IMR-90 (cell line): Measurements from ENCODE around the gene B3GALT6. TPM values are rescaled to one million over a fixed set of nuclear protein-coding genes. Genes with fewer than 3 reads are reported as not detected.
A peak's percentile ranks its signal among the peaks of the same experiment; 100 is the strongest.

ENCODE experiments used
- ATAC-seq: fragments of 200-7000 bp; cut with Tn5 transposase; 2 replicates; pipeline ENCODE4 v1.9.1; 2020; ENCODE audit warnings: low read depth, mild to moderate bottlenecking, moderate library complexity
- BruUV-seq: library from RNA; stranded (reverse); fragments of 400-500 nt; replicated peaks from 2 replicates; lab custom pipeline; 2021; lab: Mats Ljungman, UMichigan
- CTCF ChIA-PET: fragments of 300-600 bp; formaldehyde crosslinking; extraction: SDS; loops from one replicate; lab custom pipeline; 2021; ENCODE audit warnings: antibody characterized with exemption; lab: Yijun Ruan, JAX
- POLR2A ChIA-PET: fragments of 300-600 bp; sonication (Branson Sonifier 250); formaldehyde crosslinking; loops from one replicate; lab custom pipeline; 2022; ENCODE audit warnings: antibody characterized with exemption; ENCODE audit not compliant: unreplicated experiment; lab: Charles Lee
- DNase-seq: peaks from one replicate; pipeline ENCODE4 v3.0.0; 2013
- H2AFZ ChIP-seq: replicated peaks from 2 replicates; pipeline ENCODE3; 2013; ENCODE audit warnings: low read length, mild to moderate bottlenecking; ENCODE audit not compliant: poor library complexity
- H2AK5ac ChIP-seq: 2 replicates; pipeline ENCODE4 v1.6.1; 2013; ENCODE audit warnings: low read depth, low read length, inconsistent platforms
- H2AK9ac ChIP-seq: replicated peaks from 2 replicates; pipeline ENCODE3; 2013; ENCODE audit warnings: mild to moderate bottlenecking, low read depth, low read length, moderate library complexity; ENCODE audit not compliant: poor library complexity
- H2BK120ac ChIP-seq: 2 replicates; pipeline ENCODE4 v1.6.1; 2013; ENCODE audit warnings: low read depth, low read length, inconsistent platforms
- H2BK15ac ChIP-seq: 3 replicates; pipeline ENCODE4 v1.6.1; 2013; ENCODE audit warnings: low read depth, low read length, inconsistent platforms
- H2BK20ac ChIP-seq: 2 replicates; pipeline ENCODE4 v1.6.1; 2013; ENCODE audit warnings: low read depth, mild to moderate bottlenecking, inconsistent platforms, low read length, moderate library complexity
- H2BK5ac ChIP-seq: 2 replicates; pipeline ENCODE4 v1.6.1; 2013; ENCODE audit warnings: mild to moderate bottlenecking, low read depth, low read length, inconsistent platforms; ENCODE audit not compliant: poor library complexity, severe bottlenecking
- H3K14ac ChIP-seq: replicated peaks from 2 replicates; pipeline ENCODE4 v1.6.1; 2013; ENCODE audit warnings: low read depth, low read length, inconsistent platforms
- H3K18ac ChIP-seq: 2 replicates; pipeline ENCODE4 v1.6.1; 2013; ENCODE audit warnings: low read depth, low read length, control low read depth
- H3K23ac ChIP-seq: 2 replicates; pipeline ENCODE4 v1.6.1; 2013; ENCODE audit warnings: low read depth, low read length, inconsistent platforms
- H3K27ac ChIP-seq: 2 replicates; pipeline ENCODE4 v1.5.1; 2013; ENCODE audit warnings: mild to moderate bottlenecking, control low read depth, low read length; ENCODE audit not compliant: insufficient read depth
- H3K27me3 ChIP-seq: 2 replicates; pipeline ENCODE4 v1.6.1; 2013; ENCODE audit warnings: low read length; ENCODE audit not compliant: control insufficient read depth, insufficient read depth
- H3K36me3 ChIP-seq: 2 replicates; pipeline ENCODE4 v1.6.1; 2013; ENCODE audit warnings: low read length, mixed read lengths; ENCODE audit not compliant: control insufficient read depth, insufficient read depth
- H3K4ac ChIP-seq: 2 replicates; pipeline ENCODE4 v1.6.1; 2013; ENCODE audit warnings: low read depth, low read length, inconsistent platforms
- H3K4me1 ChIP-seq: 2 replicates; pipeline ENCODE4 v1.6.1; 2013; ENCODE audit warnings: low read length, mixed read lengths; ENCODE audit not compliant: control insufficient read depth, insufficient read depth
- H3K4me2 ChIP-seq: 2 replicates; pipeline ENCODE4 v1.6.1; 2013; ENCODE audit warnings: low read depth, mild to moderate bottlenecking, control low read depth, low read length, moderate library complexity
- H3K4me3 ChIP-seq: 2 replicates; pipeline ENCODE4 v1.5.1; 2013; ENCODE audit warnings: low read depth, mild to moderate bottlenecking, control low read depth, low read length, moderate library complexity; ENCODE audit not compliant: insufficient read depth
- H3K56ac ChIP-seq: 2 replicates; pipeline ENCODE4 v1.6.1; 2013; ENCODE audit warnings: low read length, inconsistent platforms; ENCODE audit not compliant: insufficient read depth; ENCODE audit errors: extremely low read depth
- H3K79me1 ChIP-seq, 2 experiments: 2 replicates each; pipeline ENCODE4 v1.6.1; 2013; ENCODE audit warnings: low read length in 2 of 2, inconsistent platforms in 1 of 2, low read depth in 1 of 2
- H3K9ac ChIP-seq: 2 replicates; pipeline ENCODE4 v1.6.1; 2013; ENCODE audit warnings: low read depth, low read length, control low read depth
- H3K9me1 ChIP-seq: 2 replicates; pipeline ENCODE4 v1.6.1; 2013; ENCODE audit warnings: low read length, inconsistent platforms; ENCODE audit not compliant: insufficient read depth
- H3K9me3 ChIP-seq: 2 replicates; pipeline ENCODE4 v1.6.1; 2013; ENCODE audit warnings: low read length; ENCODE audit not compliant: control insufficient read depth, insufficient read depth
- H4K20me1 ChIP-seq: 2 replicates; pipeline ENCODE4 v1.6.1; 2013; ENCODE audit warnings: low read length, inconsistent platforms; ENCODE audit not compliant: insufficient read depth
- H4K5ac ChIP-seq: 2 replicates; pipeline ENCODE4 v1.6.1; 2013; ENCODE audit warnings: mild to moderate bottlenecking, low read depth, low read length, control low read depth
- H4K8ac ChIP-seq, 2 experiments: 2 replicates each; pipeline ENCODE4 v1.6.1; 2013; ENCODE audit warnings: low read depth in 2 of 2, low read length in 2 of 2, control low read depth in 1 of 2, inconsistent platforms in 1 of 2
- H4K91ac ChIP-seq: 2 replicates; pipeline ENCODE4 v1.6.1; 2013; ENCODE audit warnings: low read depth, low read length, inconsistent platforms; ENCODE audit not compliant: insufficient read depth
- CEBPB ChIP-seq: IDR thresholded peaks from 2 replicates; pipeline ENCODE4 v1.6.1; 2012; ENCODE audit warnings: low read depth, low read length, improper control_type of control experiment
- CHD1 ChIP-seq: IDR thresholded peaks from 2 replicates; pipeline ENCODE4 v1.6.1; 2012; ENCODE audit warnings: low read depth, low read length, improper control_type of control experiment
- WGBS, 2 experiments: methylation state at CpG; one replicate each; pipeline versions ENCODE4 v1.1.5 to v1.1.7; 2013; ENCODE audit warnings: missing lambda C conversion rate in 2 of 2; ENCODE audit not compliant: insufficient read length in 1 of 2; ENCODE audit errors: extremely low coverage in 2 of 2; 5-methylcytosine and 5-hydroxymethylcytosine counted together
- dilution Hi-C: fragments of 300-500 bp; cut with HindIII; formaldehyde crosslinking; loops from one replicate; pipeline ENCODE4 v1.14.3; 2018; ENCODE audit warnings: low sequenced_read_pairs; ENCODE audit not compliant: unreplicated experiment
- in situ Hi-C: fragments of 300-500 bp; cut with MboI; formaldehyde crosslinking; loops from 3 replicates; pipeline ENCODE4 v1.14.3; 2019; ENCODE audit warnings: low sequenced_read_pairs, inconsistent platforms, mixed read lengths
- intact Hi-C: fragments of 100-400 bp; cut with micrococcal nuclease; formaldehyde crosslinking; loops from 2 replicates; pipeline ENCODE4 v1.10.0; 2022
- polyA plus RNA-seq, 3 experiments: library from polyadenylated mRNA; depleted of rRNA; stranded (reverse); fragments of >200 nt; gene quantifications; 2 replicates each; pipeline ENCODE4 v1.2.3, GENCODE V29; 2012; ENCODE audit warnings: low replicate concordance in 1 of 3
- total RNA-seq: library from RNA; depleted of rRNA; stranded (reverse); fragments of >200 nt; gene quantifications from 2 replicates; pipeline ENCODE4 v1.2.3, GENCODE V29; 2012

The B3GALT6 gene
- total and polyA plus RNA-seq, 2 of the 4 experiments (the other 2 are of a cell fraction) = 12.2 to 23.0 TPM

GRCh38 chr1:1205769-1206375 is 26.2 kb upstream of the B3GALT6 start:
- Histone ChIP-seq H2BK15ac (no peak overlapping the region), H3K36me3 (no peaks in the 10 kb centered on the region), H3K4ac (no peak overlapping the region), H3K9ac (no peak overlapping the region), H4K91ac (no peak overlapping the region), H4K8ac (no peak overlapping the region), H3K4me3 (no peak overlapping the region), H3K56ac (no peak overlapping the region), H3K27me3 (no peaks in the 10 kb centered on the region; the same call in 1 of the 2 replicates), H2AFZ (peak overlapping the region; percentile 63), H3K79me1 (no peaks in the 10 kb centered on the region), H2AK9ac (no peak overlapping the region), H3K27ac (no peak overlapping the region), H3K9me3 (no peaks in the 10 kb centered on the region), H3K14ac (no peak overlapping the region), H4K5ac (no peak overlapping the region), H3K4me1 (peaks cover 12% of the 10 kb centered on the region), H2AK5ac (peak overlapping the region; percentile 3; the same call in 1 of the 2 replicates), H3K23ac (no peak overlapping the region), H2BK5ac (no peak overlapping the region), H2BK20ac (no peak overlapping the region), H3K4me2 (no peak overlapping the region), H3K18ac (no peak overlapping the region), H4K20me1 (no peaks in the 10 kb centered on the region), H2BK120ac (no peak overlapping the region), H3K9me1 (no peaks in the 10 kb centered on the region)
- DNase-seq (no peak), ATAC-seq (no peak)
- ChIA-PET POLR2A (no interaction called here), CTCF (no interaction called here)
- BruUV-seq = no TSS peak
- TF ChIP-seq CEBPB (no peak), CHD1 (no peak)
- intact Hi-C loops (no loop called here), in situ Hi-C loops (no loop called here), dilution Hi-C loops (no loop called here)
- WGBS, 2 experiments = 40% methylated on average over 10 of the region's 31 CpGs; no CpG with 5 or more reads in 1 of the 2 experiments
